ENCODE measurements around the gene TMEM238.

- TF ChIP-seq SP1 (CRISPR knock-in tag; IDR thresholded peaks at IDR 0.05) (peak; percentile 48; the same call in 1 of the 2 replicates), ATF1 (CRISPR knock-in tag; IDR thresholded peaks at IDR 0.05) (no peak), ATF1 (tag; IDR thresholded peaks at IDR 0.05) (no peak), RAD21 (CRISPR knock-in tag; conservative IDR thresholded peaks at IDR 0.05 in 1 of 2, IDR thresholded peaks at IDR 0.05 in 1 of 2) (no peak), NFIX (CRISPR knock-in tag; IDR thresholded peaks at IDR 0.05; ENCODE audit: low read depth) (no peak), FOXK2 (conservative IDR thresholded peaks at IDR 0.05 in 1 of 2, IDR thresholded peaks at IDR 0.05 in 1 of 2; ENCODE audit: low read depth in 2 of 2) (no peak), ZNF445 (CRISPR knock-in tag; IDR thresholded peaks at IDR 0.05; ENCODE audit: low read depth) (no peak), STAT6 (CRISPR knock-in tag; IDR thresholded peaks at IDR 0.05) (no peak), ZBTB43 (CRISPR knock-in tag; IDR thresholded peaks at IDR 0.05) (no peak), DEAF1 (CRISPR knock-in tag; IDR thresholded peaks at IDR 0.05) (no peak), MYC (IDR thresholded peaks at IDR 0.05; ENCODE audit: low read depth, low read length) (0 out of 2 replicates have a peak, but pooled peaks have one; percentile 22), MYC (CRISPR knock-in tag; IDR thresholded peaks at IDR 0.05; ENCODE audit: borderline replicate concordance, low read depth) (no peak), MAFK (IDR thresholded peaks at IDR 0.05; ENCODE audit: low read length) (no peak), PHF8 (IDR thresholded peaks at IDR 0.05; ENCODE audit: borderline replicate concordance, low read length) (no peak), ARID1B (IDR thresholded peaks at IDR 0.05) (no peak), POLR2G (IDR thresholded peaks at IDR 0.05; ENCODE audit: low read depth, low read length) (no peak; the same call in 1 of the 2 replicates)
These were observed 22.2 kb upstream of the TMEM238 start for GRCh38 chr19:55406091-55406825.

Data from K562 (cell line).